Right cardiac atrium (tissue), 5 donors: Measurements from ENCODE around the gene CDC42EP4. TPM values are rescaled to one million over a fixed set of nuclear protein-coding genes. Genes with fewer than 3 reads are reported as not detected.
"Not testable (repeated sequence)": the region's sequence is repeated elsewhere in the genome, so short reads cannot be mapped to it uniquely, and the experiment has no call there.

ENCODE experiments used
- ATAC-seq, 2 donors: fragments of 200-7000 bp; cut with Tn5 transposase; one replicate each; pipeline versions ENCODE4 v1.8.0 to v1.9.1; 2020; ENCODE audit warnings: moderate library complexity in 2 of 2, mild to moderate bottlenecking in 1 of 2
- DNase-seq, 3 donors: peaks; one replicate each; pipeline ENCODE4 v3.0.0-alpha.2; 2020
- H3K27ac ChIP-seq: one replicate; pipeline ENCODE4 v1.5.1; 2013; ENCODE audit warnings: mild to moderate bottlenecking, low read length, control low read depth, moderate library complexity
- H3K27me3 ChIP-seq: one replicate; pipeline ENCODE4 v1.6.1; 2013; ENCODE audit not compliant: control insufficient read depth, insufficient read depth
- H3K4me1 ChIP-seq: one replicate; pipeline ENCODE4 v1.6.1; 2013; ENCODE audit warnings: low read length; ENCODE audit not compliant: control insufficient read depth, insufficient read depth
- H3K4me3 ChIP-seq: one replicate; pipeline ENCODE4 v1.5.1; 2013; ENCODE audit warnings: low read length, control low read depth
- H3K9me3 ChIP-seq: one replicate; pipeline ENCODE4 v1.6.1; 2013; ENCODE audit warnings: low read length; ENCODE audit not compliant: control insufficient read depth
- WGBS: extraction: QIAGEN DNeasy Blood & Tissue Kit; methylation state at CpG from one replicate; pipeline ENCODE4 v1.1.7; 2013; 5-methylcytosine and 5-hydroxymethylcytosine counted together
- intact Hi-C, 4 donors: fragments of 100-400 bp; cut with DNase I; formaldehyde crosslinking; loops; one replicate each; pipeline versions ENCODE4 v1.11.0 to v1.14.0; 2022 to 2023
- polyA plus RNA-seq: library from polyadenylated mRNA; stranded (reverse); fragments of 200-250 nt; gene quantifications from one replicate; pipeline ENCODE4 v1.2.3, GENCODE V29; 2013
- total RNA-seq, 4 donors: library from RNA; stranded (reverse); fragmentation: NEBNext Ultra II Directional; extraction: Animal tissue kit (Norgen Biotek cat#: 25700); gene quantifications; one replicate each; pipeline ENCODE4 v1.2.1, GENCODE V29; 2021
- donor health status: healthy with polysubstance abuse.
- donor health status: DM: no; HTN: yes; CAD: no.
- donor health status: DM: no; HTN: no; CAD: no.
- donor health status: DM: no; HTN: yes; CAD: no; lungs with severe emphysema.
- donor health status: DM: yes; HTN: yes; CAD: no.

The CDC42EP4 gene
- total and polyA plus RNA-seq, 5 donors, result 28.1 to 47.1 (median 37.2) TPM

DNA sequence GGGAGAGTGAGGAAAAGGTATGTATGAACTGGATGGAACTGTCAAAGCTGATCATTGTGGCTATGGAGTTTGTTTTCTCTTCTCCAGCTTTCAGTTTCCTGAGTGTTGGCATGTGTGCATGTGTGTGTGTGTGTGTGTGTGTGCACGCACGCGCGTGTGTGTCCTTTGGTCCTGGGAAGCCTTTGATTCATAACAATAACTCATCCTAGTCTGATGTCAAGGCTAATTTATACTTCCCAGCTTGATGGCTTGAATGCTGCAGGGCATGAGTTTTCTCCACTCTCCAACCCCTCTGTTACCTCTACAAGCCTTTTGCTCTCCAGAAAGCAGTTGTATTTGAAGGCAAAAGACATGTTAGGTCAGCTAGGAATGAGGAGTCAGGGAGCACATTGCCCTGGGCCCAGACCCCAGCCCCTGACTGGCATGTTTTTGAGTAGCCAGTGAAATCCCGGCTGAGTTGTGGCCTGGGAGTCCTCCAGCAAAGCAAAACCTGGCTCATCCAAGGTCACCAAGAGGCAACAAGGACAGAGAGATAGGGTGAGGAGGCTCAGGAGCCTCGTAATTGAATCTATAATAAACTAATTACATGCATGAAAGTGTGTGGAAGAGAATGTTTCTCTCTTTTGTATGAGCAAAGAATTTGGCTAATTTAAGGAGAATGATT, 8.9 kb upstream of the CDC42EP4 start:
- Histone ChIP-seq H3K27me3 (no peaks in the 10 kb centered on the region), H3K4me1 (peaks cover 8% of the 10 kb centered on the region), H3K27ac (no peak overlapping the region), H3K9me3 (no peaks in the 10 kb centered on the region), H3K4me3 (no peak overlapping the region)
- ATAC-seq (no peak), DNase-seq (no peak)
- WGBS, result 68% methylated on average over 6 of the region's 6 CpGs
- intact Hi-C loops, result no loop called here

DNA sequence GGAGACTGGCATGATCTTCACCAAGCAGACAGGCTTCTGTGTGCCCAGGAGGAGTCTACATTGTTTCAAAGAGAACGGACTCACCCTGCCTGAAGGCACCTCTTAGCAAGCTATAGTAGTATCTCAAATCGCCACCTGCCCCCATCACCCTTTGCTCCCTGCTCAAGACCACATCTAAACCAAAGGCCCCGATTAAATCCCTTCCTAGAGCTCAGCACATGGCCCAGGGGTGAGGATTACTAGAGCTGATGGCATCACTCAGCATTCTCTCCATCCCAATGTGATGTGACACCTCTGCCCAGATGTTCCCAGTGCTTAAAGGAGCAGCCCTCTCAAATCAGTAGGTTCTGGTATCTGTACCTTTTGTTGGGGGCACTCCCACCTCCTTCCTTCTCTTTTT, 8.0 kb upstream of the CDC42EP4 start:
- no peaks in the 10 kb centered on the region for H3K9me3 ChIP-seq
- 92% methylated on average over 3 of the region's 3 CpGs for WGBS
- DNase-seq (no peak), ATAC-seq (no peak)
- H3K27ac ChIP-seq, result no peak overlapping the region
- H3K4me3 ChIP-seq, result no peak overlapping the region
- peaks cover 8% of the 10 kb centered on the region for H3K4me1 ChIP-seq
- intact Hi-C loops, result loop anchor here in 2 of 4 donors (5.0 to 10.0 kb wide), 2 partner anchors 37 to 45 kb away; no protein-coding TSS in a partner anchor
- no peaks in the 10 kb centered on the region for H3K27me3 ChIP-seq

DNA sequence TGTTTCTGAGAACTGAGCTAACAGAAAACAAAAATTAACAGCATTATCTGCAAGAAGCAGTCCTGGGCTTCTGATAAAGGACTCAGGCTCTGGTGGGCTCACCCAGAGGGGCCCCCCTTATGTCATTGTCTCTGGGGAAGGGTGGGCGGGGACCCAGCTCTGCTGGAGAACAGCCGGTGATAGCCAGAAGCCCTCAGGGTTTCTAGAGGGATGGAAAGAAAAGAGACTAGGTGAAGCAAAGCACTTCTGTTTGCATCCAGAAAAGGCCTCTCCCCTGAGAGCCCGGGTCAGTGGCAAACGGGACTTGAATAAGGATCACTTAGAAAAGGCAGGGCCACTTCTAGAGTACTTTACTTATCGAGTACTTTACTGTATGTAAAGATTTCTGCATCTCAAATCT, 7.0 kb upstream of the CDC42EP4 start:
- no peak overlapping the region for H3K27ac ChIP-seq
- H3K9me3 ChIP-seq, result no peaks in the 10 kb centered on the region
- intact Hi-C loops, result loop anchor here in 2 of 4 donors (5.0 to 10.0 kb wide), 2 partner anchors 37 to 46 kb away; no protein-coding TSS in a partner anchor
- no peak for ATAC-seq
- 50% methylated on average over 5 of the region's 5 CpGs for WGBS
- peak in 1 of 3 donors; percentile 1 for DNase-seq
- H3K4me3 ChIP-seq, result no peak overlapping the region
- no peaks in the 10 kb centered on the region for H3K27me3 ChIP-seq
- H3K4me1 ChIP-seq, result peaks cover 8% of the 10 kb centered on the region

DNA sequence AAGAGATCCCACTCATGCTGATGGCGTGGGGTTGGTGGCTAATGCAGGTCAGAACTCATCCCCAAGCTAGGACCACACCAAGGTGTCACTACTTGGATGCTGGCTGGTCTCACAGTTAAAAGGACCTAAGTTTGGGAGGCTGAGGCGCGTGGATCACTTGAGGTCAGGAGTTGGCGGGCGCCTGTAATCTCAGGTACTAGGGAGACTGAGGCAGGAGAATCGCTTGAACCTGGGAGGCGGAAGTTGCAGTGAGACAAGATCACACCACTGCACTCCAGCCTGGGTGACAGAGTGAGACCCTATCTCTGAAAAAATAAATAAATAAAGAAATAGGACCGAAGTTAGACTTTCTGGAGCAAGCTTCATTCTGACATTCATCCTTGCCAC, 6.6 kb upstream of the CDC42EP4 start:
- intact Hi-C loops, result loop anchor here in 2 of 4 donors (5.0 to 10.0 kb wide), 2 partner anchors 36 to 46 kb away; no protein-coding TSS in a partner anchor
- ATAC-seq, result no peak

DNA sequence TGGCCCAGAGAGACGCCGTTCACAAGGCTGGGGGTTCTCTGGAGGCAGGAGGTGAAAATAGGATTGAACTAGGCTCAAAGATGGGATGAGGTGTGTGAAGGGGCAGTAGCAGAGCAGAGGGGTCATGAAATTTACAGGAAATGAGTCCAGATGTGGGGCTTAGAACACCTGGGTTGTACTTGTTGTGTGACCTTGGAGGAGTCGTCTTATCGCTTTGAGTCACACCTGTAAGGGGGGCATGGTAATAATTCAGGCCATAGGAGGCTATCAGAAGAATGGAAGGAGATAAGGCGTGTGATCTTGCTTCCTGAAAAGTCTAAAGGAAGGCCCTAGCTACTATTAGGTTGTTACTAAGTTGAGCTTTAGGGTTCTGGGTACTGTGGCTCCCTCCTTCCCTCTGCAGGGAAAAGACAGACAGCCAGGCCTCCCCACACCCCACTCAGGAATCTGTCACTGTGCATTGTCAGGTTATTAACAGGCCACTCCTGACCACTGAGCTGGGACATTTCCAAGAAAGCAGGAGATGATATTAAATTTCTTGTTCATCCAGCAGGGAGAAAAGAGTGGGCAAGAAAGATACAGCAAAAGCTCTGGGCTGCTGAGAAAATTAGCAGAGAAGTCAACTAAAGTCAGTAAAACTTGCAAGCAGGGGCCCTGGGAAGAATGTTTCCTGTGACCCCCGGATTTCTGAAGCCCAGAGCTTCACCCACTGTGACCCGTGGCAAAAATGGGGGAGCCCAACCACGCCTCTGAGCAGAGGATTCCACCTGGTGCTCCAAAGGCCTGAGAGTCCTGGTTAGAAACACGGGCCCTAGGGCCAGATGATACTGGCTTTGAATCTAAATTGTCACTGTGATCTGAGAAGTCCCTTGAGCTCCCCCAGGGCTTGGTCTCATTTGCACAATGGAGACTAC, 6.0 kb upstream of the CDC42EP4 start:
- ATAC-seq (no peak), DNase-seq (peak in 1 of 3 donors; percentile 6)
- Histone ChIP-seq H3K4me1 (peaks cover 8% of the 10 kb centered on the region), H3K27me3 (no peaks in the 10 kb centered on the region), H3K9me3 (no peaks in the 10 kb centered on the region), H3K4me3 (no peak overlapping the region), H3K27ac (no peak overlapping the region)
- intact Hi-C loops, result loop anchor here in 2 of 4 donors (5.0 to 10.0 kb wide), 2 partner anchors 35 to 47 kb away; no protein-coding TSS in a partner anchor
- 79% methylated on average over 9 of the region's 9 CpGs for WGBS

More for the DNA sequence above, 6.6 kb upstream of the CDC42EP4 start:
- Histone ChIP-seq H3K4me1 (peaks cover 8% of the 10 kb centered on the region), H3K27ac (no peak overlapping the region), H3K27me3 (no peaks in the 10 kb centered on the region), H3K9me3 (no peaks in the 10 kb centered on the region), H3K4me3 (no peak overlapping the region)
- 94% methylated on average over 8 of the region's 8 CpGs for WGBS
- DNase-seq, result peak in 1 of 3 donors; percentile 11

DNA sequence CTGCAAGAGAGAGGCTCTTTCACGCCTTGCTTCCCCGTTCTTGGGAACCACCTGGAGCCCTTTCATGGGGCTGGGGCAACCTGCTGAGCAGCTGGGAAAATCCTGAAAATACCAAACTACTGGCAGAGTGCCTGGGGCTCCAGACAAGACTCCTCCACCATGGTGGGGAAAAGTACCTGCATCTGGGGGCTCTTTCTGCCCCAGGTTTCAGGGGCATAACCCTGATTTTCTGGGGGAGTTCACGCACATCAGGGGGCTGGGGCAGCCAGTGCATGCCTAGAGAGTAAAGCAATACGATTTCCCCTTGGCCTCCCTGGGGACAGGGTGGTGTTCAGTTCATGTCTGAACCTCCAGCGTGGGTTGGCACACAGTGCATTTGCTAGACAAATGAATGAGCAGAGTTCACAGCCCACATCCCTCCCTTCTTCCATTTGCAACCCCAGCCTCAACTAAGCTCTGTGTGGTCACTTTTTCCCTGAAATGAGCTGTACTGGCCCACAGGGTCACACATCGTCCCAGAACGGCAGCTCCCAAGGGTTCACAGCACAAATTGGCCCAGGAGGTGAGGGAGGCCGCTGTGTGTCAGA, 5.2 kb upstream of the CDC42EP4 start:
- Histone ChIP-seq H3K9me3 (no peaks in the 10 kb centered on the region), H3K4me1 (peaks cover 8% of the 10 kb centered on the region), H3K4me3 (no peak overlapping the region), H3K27ac (no peak overlapping the region), H3K27me3 (no peaks in the 10 kb centered on the region)
- intact Hi-C loops, result loop anchor here in 2 of 4 donors (5.0 to 10.0 kb wide), 2 partner anchors 35 to 48 kb away; no protein-coding TSS in a partner anchor
- DNase-seq (peak in 2 of 3 donors; percentile 72 to 77), ATAC-seq (peak; percentile 40 to 41)
- whole genome bisulfite sequencing, result 57% methylated on average over 8 of the region's 8 CpGs

DNA sequence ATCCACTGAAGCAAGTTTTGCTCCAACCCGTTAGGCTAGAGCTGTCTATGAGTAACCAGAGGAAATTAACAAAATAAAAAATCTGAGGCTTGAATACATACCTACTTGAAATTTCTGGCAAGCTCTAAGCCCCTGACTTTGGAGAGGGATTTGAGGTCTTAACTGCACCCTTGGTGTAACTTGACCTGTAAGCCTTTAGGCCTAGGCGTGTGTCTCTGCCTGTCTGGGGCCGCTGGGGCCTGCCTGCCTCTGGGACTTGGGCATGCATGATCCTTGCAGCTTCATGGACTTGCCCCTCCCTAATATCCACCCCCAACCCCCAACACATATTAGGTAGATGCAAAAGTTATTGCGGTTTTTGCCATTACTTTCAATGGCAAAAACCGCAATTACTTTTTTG, 3.7 kb upstream of the CDC42EP4 start:
- ATAC-seq, result no peak
- Histone ChIP-seq H3K27me3 (no peaks in the 10 kb centered on the region), H3K9me3 (no peaks in the 10 kb centered on the region), H3K4me3 (no peak overlapping the region), H3K27ac (no peak overlapping the region), H3K4me1 (peaks cover 6% of the 10 kb centered on the region)
- DNase-seq, result peak in 1 of 3 donors; percentile 3
- WGBS, result 59% methylated on average over 5 of the region's 5 CpGs
- intact Hi-C loops, result loop anchor here in 2 of 4 donors (5.0 to 10.0 kb wide), 2 partner anchors 33 to 49 kb away; no protein-coding TSS in a partner anchor

DNA sequence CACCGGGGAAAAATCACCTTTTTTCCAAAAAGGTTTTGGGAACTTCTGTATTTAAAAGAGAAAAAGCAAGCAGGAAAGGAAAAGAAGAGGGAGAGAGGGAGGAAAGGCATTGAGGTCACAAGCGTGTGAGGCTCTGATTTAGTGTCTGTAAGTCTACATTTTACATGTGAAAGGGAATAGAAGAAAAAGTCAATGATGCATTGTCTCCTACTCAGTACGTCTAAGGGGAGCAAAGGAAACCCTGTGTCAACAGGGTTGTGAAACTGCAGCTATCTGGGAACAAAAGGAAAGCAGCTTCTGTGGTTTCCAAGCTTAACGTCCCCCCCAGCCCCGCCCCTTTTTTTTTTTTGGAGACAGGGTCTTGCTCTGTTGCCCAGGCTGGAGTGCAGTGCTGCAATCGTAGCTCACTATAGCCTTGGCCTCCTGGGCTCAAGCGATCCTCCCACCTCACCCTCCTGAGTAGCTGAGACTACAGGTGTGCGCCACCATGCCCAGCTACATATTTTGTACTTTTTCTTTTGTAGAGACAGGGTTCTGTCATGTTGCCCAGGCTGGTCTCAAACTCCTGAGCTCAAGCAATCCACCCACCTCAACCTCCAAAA, 1.8 kb upstream of the CDC42EP4 start:
- peak in 1 of 3 donors; percentile 35 for DNase-seq
- Histone ChIP-seq H3K27ac (no peak overlapping the region), H3K9me3 (no peaks in the 10 kb centered on the region), H3K4me1 (peaks cover 9% of the 10 kb centered on the region), H3K4me3 (no peak overlapping the region), H3K27me3 (no peaks in the 10 kb centered on the region)
- intact Hi-C loops, result loop anchor here in 3 of 4 donors (5.0 to 10.0 kb wide), 2 partner anchors 51 to 54 kb away; no protein-coding TSS in a partner anchor
- ATAC-seq, result no peak
- WGBS, result 77% methylated on average over 8 of the region's 8 CpGs

DNA sequence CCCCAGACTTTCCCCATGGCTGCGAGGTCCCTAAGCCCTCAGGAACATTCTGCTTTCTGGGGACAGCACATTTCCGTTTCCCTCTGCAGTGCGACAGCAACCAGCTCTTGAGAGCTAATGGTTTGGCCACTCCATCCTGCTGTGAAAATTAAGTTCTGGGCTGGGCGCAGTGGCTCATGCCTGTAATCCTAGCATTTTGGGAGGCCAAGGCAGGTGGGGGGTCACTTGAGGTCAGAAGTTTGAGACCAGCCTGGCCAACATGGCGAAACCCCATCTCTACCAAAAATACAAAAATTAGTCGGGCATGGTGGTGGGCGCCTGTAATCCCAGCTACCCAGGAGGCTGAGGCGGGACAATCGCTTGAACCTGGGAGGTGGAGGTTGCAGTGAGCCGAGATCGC, 1.1 kb upstream of the CDC42EP4 start:
- not testable (repeated sequence) for H3K9me3 ChIP-seq, H3K27me3 ChIP-seq, H3K4me3 ChIP-seq, H3K27ac ChIP-seq, ATAC-seq, H3K4me1 ChIP-seq
- intact Hi-C loops, result loop anchor here in 3 of 4 donors (5.0 to 10.0 kb wide), 2 partner anchors 52 to 54 kb away; no protein-coding TSS in a partner anchor
- 84% methylated on average over 10 of the region's 11 CpGs for WGBS
- peak in 1 of 3 donors; percentile 33 for DNase-seq

DNA sequence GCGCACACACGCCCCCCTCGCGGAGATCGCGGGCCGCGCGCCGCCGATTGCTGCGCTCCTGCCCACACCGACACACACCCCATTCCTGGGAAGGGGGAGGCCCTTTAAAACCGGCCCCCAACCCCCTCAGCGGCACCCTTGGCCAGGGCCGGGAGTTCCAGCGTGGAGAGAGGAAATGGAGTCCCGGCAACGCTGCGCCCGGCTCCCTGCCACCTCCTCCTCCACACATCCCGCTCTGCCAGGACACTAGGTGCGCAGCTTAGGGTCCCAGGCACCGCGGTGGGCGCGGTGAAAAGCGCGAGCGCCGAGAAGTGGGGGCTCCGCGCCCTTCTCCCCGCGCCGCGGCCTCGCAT, 397 bp downstream of the CDC42EP4 start:
- under 1% methylated on average over 38 of the region's 38 CpGs for WGBS
- Histone ChIP-seq H3K27ac (peak overlapping the region; percentile 97), H3K9me3 (no peaks in the 10 kb centered on the region), H3K27me3 (no peaks in the 10 kb centered on the region), H3K4me1 (peaks cover 10% of the 10 kb centered on the region), H3K4me3 (peak overlapping the region; percentile 94)
- peak in 2 of 3 donors; percentile 83 to 84 for DNase-seq
- intact Hi-C loops, result loop anchor here in 3 of 4 donors (2.0 to 10.0 kb wide), 3 partner anchors 53 to 56 kb away; no protein-coding TSS in a partner anchor
- ATAC-seq, result peak; percentile 13 to 35
